ENCODE data around the gene PRM3. TPM values are rescaled to one million over a fixed set of nuclear protein-coding genes. Genes with fewer than 3 reads are reported as not detected.

Gene PRM3
- total RNA-seq, 1 experiment from 2014 or later: not detected

DNA sequence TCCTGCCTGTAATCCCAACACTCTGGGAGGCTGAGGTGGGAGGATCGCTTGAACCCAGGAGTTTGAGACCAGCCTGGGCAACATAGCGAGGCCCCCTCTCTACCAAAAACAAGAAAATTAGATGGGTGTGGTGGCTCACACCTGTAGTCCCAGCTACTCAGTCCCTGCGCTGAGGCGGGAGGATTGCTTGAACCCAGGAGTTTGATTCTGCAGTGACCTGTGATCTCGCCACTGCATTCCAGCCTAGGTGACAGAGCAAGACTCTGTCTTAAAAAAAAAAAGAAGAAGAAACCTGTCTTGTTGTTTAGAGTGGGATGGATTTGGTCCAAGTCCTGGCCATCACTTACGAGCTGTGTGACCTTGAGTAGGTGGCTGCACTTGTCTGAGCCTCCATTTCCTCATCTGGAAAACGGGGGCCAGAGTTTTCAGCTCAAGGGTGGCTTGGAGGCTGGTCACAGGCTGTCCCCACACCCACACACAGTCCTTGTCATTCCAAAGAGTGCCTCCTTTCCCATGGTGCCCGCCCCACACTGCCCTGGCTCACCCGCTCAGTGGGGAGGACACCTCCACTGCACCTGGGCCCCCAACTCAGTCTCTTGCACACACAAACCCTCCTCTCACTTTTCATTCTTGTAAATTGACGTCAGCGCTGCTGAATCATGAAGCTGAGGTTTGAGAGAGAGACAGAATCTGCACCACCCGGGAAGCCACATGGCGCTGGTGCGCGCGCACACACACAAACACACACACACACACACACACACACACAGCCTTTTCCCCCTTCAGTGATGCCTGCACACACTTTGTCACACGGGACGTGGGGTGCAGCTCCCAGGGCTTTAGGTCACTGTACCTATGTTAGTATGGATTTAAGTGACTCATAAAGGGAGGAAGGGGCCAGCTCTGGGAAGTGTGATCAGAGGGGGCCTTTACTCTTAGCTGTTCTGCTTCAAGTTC lies 21.6 kb downstream of the PRM3 start:
- Histone ChIP-seq H3K4me1 (ENCODE audit: insufficient read depth, low read length) (no peaks in the 10 kb centered on the region), H4K8ac (replicated peaks; ENCODE audit: insufficient read length, low read depth, low read length) (no peak overlapping the region), H4K91ac (ENCODE audit: insufficient read length, low read depth, low read length) (no peak overlapping the region), H3K79me1 (ENCODE audit: insufficient read depth, low read depth, low read length, poor library complexity, severe bottlenecking) (no peaks in the 10 kb centered on the region), H4K20me1 (ENCODE audit: control insufficient read depth, insufficient read depth, insufficient read length) (peaks cover 6% of the 10 kb centered on the region), H4K5ac (ENCODE audit: insufficient read length, low read depth, low read length) (no peak overlapping the region), H3K56ac (ENCODE audit: insufficient read length, low read depth, low read length) (no peak overlapping the region), H3K9me3 (ENCODE audit: control insufficient read depth, low read depth, low read length) (no peaks in the 10 kb centered on the region), H3K23me2 (ENCODE audit: insufficient read length, low read depth, low read length, poor library complexity, severe bottlenecking) (peaks cover 5% of the 10 kb centered on the region), H3K23ac (ENCODE audit: insufficient read length, low read depth, low read length) (no peak overlapping the region), H3K9ac (ENCODE audit: extremely low read depth, insufficient read length, low read length) (no peak overlapping the region), H3K27me3 (ENCODE audit: insufficient read depth, low read length) (no peaks in the 10 kb centered on the region), H3K4ac (ENCODE audit: low read depth, low read length) (no peak overlapping the region), H3K18ac (ENCODE audit: insufficient read length, low read depth, low read length) (no peak overlapping the region), H2BK15ac (ENCODE audit: low read depth, low read length) (no peak overlapping the region), H3K79me2 (ENCODE audit: insufficient read depth, low read length) (peaks cover 10% of the 10 kb centered on the region; the same call in 1 of the 2 replicates), H3K14ac (ENCODE audit: insufficient read depth, low read length) (no peak overlapping the region), H2BK20ac (ENCODE audit: low read depth, low read length, poor library complexity, severe bottlenecking) (no peak overlapping the region), H2BK5ac (ENCODE audit: insufficient read length, low read length) (no peak overlapping the region), H2AFZ (ENCODE audit: low read length) (no peak overlapping the region), H3K4me2 (ENCODE audit: insufficient read depth, insufficient read length, low read length) (peak overlapping the region; percentile 33), H3K27ac (ENCODE audit: insufficient read length, low read depth, low read length) (no peak overlapping the region), H2AK5ac (ENCODE audit: insufficient read length, low read length) (no peak overlapping the region), H2BK120ac (ENCODE audit: low read depth, low read length, poor library complexity, severe bottlenecking) (no peak overlapping the region), H3T11ph (ENCODE audit: low read length) (no peak overlapping the region), H2BK12ac (ENCODE audit: insufficient read length, low read depth, low read length) (no peak overlapping the region)
- TF ChIP-seq, protein P1, sequence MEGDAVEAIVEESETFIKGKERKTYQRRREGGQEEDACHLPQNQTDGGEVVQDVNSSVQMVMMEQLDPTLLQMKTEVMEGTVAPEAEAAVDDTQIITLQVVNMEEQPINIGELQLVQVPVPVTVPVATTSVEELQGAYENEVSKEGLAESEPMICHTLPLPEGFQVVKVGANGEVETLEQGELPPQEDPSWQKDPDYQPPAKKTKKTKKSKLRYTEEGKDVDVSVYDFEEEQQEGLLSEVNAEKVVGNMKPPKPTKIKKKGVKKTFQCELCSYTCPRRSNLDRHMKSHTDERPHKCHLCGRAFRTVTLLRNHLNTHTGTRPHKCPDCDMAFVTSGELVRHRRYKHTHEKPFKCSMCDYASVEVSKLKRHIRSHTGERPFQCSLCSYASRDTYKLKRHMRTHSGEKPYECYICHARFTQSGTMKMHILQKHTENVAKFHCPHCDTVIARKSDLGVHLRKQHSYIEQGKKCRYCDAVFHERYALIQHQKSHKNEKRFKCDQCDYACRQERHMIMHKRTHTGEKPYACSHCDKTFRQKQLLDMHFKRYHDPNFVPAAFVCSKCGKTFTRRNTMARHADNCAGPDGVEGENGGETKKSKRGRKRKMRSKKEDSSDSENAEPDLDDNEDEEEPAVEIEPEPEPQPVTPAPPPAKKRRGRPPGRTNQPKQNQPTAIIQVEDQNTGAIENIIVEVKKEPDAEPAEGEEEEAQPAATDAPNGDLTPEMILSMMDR (conservative IDR thresholded peaks at IDR 0.05): no peak
- no peak for DNase-seq
- Mint-ChIP-seq H3K4me3 (no peak overlapping the region; a peak in 1 of 5 replicates), H3K9me3 (no peaks in the 10 kb centered on the region), H3K27me3 (ENCODE audit: low read depth) (no peaks in the 10 kb centered on the region), H3K36me3 (ENCODE audit: insufficient read depth in 1 of 3, low read depth in 3 of 3) (peaks cover 5 to 13% (median 8%) of the 10 kb centered on the region in 3 experiments; a peak in 6 of 7 replicates), H3K27ac (peak overlapping the region in 1 of 3 experiments; percentile 75; a peak in 2 of 7 replicates), H3K4me1 (peaks cover 18% of the 10 kb centered on the region in 2 experiments)
- no CpG with 5 or more reads among the region's 18 CpGs for WGBS (ENCODE audit: extremely low coverage, insufficient read length, low lambda C conversion rate)

All from H9 (cell line).